AG09319 (cell line): ENCODE measurements around the gene ZNRF1.

Experiments used
- DNase-seq: peaks from one replicate; pipeline ENCODE4 v3.0.0-alpha.2; 2010; ENCODE audit warnings: low read depth; ENCODE audit errors: extremely low read depth
- TF ChIP-seq, protein P1 (sequence below): IDR thresholded peaks from 2 replicates; pipeline ENCODE4 v1.5.1; 2011; ENCODE audit warnings: low read depth, mild to moderate bottlenecking, inconsistent platforms, low read length, moderate library complexity

ZNRF1 gene

DNA sequence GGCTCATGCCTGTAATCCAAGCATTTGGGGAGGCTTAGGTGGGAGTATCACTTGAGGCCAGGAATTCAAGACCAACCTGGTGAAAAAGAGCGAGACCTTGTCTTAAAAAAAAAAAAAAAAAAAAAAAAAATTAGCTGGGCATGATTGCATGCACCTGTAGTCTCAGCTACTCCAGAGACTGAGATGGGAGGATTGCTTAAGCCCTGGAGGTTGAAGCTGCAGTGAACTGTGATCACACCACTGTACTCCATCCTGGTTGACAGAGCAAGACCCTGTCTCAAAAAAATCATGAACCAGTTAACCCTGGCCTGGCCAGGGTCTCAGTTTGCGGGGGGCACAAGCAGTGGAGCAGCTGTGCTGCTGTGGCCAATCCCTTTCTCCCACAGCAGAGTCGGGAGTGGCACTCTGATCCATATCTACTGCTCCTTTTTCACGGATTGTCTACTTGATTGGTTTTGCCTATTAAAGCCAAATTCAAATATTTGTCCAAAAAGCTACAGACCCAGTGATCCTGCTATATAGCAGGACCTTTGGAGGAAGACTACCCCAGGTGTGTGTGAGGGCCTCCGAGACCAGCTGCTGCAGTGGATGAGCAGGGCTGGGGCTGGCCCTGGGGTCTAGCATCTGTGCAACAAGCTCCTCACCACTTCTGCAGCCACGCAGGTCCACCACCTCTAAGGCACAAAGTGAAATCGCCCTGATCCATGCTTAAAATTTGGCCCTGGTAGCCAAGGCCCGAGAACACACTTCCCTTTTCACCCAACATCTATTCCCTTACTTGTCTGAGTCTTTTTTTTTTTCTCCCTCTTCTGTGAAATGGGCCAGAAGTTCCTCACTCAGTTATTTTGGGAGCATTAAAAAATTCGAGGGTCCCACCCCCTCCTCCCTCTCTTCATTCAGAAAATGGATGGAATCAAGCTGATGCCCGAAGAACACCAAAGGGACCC, 69.5 kb downstream of the ZNRF1 start:
- TF ChIP-seq, protein P1, sequence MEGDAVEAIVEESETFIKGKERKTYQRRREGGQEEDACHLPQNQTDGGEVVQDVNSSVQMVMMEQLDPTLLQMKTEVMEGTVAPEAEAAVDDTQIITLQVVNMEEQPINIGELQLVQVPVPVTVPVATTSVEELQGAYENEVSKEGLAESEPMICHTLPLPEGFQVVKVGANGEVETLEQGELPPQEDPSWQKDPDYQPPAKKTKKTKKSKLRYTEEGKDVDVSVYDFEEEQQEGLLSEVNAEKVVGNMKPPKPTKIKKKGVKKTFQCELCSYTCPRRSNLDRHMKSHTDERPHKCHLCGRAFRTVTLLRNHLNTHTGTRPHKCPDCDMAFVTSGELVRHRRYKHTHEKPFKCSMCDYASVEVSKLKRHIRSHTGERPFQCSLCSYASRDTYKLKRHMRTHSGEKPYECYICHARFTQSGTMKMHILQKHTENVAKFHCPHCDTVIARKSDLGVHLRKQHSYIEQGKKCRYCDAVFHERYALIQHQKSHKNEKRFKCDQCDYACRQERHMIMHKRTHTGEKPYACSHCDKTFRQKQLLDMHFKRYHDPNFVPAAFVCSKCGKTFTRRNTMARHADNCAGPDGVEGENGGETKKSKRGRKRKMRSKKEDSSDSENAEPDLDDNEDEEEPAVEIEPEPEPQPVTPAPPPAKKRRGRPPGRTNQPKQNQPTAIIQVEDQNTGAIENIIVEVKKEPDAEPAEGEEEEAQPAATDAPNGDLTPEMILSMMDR = no peak
- DNase-seq = no peak

DNA sequence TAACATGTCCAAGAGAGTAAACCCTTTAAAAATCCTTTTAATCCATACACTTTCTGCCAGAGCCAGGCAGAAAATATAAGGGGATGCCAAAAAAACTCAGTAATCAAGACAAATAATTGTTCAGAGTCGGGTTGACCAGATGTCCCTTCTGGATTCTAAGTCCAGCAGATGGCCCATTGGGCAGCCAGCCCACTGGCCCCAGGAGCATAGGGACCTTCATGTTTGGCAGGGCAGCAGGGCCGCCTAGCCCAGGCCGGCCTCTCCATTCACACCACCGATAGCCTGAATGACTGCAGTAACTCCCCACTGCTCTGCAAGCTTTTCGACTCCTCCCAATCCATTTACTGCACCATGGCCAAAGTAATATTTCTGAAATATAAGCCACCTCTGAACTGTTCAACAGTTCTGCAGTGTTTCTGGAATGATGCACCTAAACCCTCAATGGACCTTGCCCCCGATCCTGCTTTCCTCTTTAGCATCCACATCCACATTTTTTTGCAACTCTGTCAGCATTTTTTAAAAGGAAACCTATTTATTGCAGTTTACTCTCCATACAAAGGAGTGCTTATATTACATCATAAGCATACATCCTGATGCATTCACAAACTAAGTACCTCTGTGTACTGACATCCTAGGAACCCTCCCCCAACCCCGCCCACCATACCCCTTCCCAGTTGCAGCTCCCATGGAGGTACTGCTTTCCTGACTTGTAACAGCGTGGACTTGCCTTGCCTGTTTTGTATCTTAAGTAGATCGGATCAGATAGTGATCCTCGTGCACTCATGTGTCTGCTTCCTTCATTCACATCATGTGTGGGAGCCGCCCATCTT, 71.4 kb downstream of the ZNRF1 start:
- TF ChIP-seq, protein P1 = no peak
- DNase-seq = no peak

DNA sequence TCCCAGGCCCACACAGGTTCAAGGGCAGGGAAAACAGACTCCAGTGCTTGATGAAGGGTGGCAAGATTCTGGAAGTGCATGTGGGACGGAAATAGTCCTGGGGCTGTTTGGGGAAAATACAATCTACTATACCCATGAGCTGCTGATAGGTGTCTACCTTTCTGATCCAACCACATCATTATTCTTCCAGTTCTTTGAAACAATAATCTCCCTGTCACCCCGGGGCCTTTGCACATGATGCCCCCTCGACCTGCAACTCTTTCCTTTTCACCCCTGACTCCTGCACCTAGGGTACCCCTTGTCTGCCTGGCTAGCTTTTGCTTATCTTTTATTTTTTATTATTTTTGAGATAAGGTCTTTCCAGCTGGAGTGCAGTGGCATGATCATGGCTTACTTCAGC, 72.8 kb downstream of the ZNRF1 start:
- TF ChIP-seq, protein P1 = no peak

DNA sequence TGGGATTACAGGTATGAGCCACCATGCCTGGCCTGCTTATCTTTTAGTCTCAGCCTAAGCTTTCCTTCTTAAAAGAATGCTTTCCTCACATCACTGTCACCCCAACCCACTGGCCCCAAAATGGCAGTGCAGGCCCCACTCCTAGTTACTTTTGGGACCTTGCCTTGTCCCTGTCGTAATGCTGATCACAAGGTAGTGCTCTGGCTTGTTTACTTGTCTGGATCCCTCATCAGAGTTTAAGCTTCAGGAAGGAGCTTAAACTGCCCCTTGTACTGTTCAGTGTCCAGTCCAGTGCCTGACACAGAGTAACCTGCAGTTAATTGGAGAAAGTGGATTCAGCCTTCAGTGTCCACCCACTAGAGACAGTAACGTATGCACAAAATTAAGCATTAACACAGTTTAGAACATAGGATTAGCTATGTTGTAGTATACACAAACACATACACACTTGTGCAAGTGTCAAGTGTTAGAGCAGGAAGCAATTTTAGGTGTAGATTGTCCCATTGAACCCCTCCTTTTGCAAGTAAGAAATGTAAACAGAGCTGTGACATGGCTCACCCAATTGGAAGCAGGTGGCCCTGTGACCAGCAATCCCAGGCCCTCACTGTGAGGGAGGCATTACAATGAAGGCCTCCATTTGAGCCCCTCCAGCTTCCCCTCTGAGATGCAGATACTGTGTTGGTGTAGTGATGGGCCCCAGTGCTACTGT, 73.6 kb downstream of the ZNRF1 start:
- TF ChIP-seq, protein P1 = no peak
- DNase-seq = no peak

More for the DNA sequence above, 72.8 kb downstream of the ZNRF1 start:
- no peak for DNase-seq

DNA sequence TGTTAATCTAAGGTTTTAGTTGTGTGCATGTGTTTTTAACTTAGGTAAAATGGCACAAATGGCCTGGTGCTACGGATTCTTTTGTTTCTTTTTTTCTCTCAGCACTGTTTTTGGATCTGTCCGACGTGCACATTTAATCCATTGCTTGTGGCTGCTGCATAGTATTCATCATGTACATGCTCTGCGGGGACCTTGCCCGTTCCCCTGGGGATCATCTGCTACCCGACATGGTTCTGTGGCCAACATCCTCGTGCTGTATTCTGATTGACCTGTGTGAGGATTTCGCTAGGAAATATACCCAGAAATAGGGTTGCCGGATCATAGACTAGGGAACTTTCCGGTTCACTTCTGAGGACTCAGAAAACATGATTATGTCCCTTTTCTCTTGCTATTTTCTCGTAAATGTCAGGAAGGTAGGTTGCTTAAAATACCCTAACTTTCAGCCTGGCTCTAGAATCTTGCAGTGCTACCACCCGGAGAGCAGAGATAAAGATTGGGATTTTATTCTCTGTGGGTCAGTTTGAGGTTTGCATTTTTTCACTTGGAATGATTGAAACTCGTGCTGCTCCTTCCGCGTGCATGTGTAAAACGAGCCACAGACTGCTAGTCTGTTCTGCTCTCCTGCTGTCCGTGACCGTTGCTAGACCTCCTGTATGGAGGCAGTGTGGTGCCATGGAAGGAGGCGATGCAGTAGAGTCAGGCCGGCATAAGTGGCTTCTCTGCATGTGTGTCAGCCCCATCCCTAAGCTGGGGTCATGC, 74.9 kb downstream of the ZNRF1 start:
- DNase-seq = no peak
- TF ChIP-seq, protein P1 = no peak

DNA sequence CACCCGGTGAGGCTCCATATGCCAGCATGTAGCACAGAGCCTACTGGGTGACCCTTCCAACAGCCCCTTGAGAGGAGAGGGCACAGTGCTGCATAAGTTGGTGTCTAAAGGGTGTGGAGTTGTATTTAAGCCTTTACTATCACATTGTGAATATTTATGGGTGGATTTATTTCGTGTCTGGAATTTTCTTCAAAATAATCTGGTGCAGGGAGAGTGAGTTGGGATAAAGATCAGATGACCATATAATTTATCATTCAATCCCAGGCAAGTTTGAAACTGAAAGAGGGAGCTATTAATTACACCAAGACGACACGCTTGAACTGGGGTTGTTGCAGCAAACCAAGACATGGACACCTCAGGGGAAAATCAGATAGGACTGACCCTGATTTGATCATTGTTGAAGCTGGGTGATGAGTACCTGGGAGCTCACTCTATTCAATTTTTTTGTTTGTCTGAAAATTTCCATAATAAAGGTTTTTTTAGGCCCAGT, 75.5 kb downstream of the ZNRF1 start:
- TF ChIP-seq, protein P1 = no peak

More for the DNA sequence above, 75.5 kb downstream of the ZNRF1 start:
- no peak for DNase-seq
